Neural progenitor cell (in vitro differentiated cells): ENCODE measurements around the gene RNF144B.

Source experiments
- EZH2 ChIP-seq: fragments of 200-600 bp; sonication (generic); IDR thresholded peaks from 2 replicates; pipeline ENCODE4 v1.6.1; 2017; ENCODE audit warnings: antibody characterized with exemption, mild to moderate bottlenecking, moderate library complexity
- EZH2phosphoT487 ChIP-seq: fragments of 200-600 bp; sonication (generic); IDR thresholded peaks from 2 replicates; pipeline ENCODE4 v1.6.1; 2017; ENCODE audit warnings: antibody characterized with exemption
- TF ChIP-seq, protein P1 (sequence below): fragments of 200-600 bp; sonication (generic); IDR thresholded peaks from 2 replicates; pipeline ENCODE4 v1.5.1; 2017; ENCODE audit warnings: antibody characterized with exemption, mild to moderate bottlenecking

DNA sequence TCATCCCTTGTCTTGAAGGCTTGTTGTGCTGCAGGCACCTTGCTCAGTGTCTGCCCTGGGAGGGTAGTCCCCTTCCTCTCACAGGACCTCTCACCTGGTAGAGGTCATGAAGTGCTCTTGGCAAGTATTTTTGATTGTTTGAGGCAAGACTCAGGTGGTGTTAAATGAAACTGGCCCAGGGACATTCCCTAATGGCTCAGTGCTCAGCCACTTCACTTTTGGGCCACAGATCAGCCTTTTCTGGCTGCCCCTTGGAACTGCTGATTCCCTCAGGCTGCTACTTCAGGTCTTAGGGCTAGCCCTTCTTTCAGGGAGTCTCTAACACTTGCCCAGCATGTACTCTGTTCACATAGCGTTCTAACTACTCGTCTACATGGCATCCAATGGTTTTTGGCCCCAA, 111.3 kb downstream of the RNF144B start:
- TF ChIP-seq, protein P1, sequence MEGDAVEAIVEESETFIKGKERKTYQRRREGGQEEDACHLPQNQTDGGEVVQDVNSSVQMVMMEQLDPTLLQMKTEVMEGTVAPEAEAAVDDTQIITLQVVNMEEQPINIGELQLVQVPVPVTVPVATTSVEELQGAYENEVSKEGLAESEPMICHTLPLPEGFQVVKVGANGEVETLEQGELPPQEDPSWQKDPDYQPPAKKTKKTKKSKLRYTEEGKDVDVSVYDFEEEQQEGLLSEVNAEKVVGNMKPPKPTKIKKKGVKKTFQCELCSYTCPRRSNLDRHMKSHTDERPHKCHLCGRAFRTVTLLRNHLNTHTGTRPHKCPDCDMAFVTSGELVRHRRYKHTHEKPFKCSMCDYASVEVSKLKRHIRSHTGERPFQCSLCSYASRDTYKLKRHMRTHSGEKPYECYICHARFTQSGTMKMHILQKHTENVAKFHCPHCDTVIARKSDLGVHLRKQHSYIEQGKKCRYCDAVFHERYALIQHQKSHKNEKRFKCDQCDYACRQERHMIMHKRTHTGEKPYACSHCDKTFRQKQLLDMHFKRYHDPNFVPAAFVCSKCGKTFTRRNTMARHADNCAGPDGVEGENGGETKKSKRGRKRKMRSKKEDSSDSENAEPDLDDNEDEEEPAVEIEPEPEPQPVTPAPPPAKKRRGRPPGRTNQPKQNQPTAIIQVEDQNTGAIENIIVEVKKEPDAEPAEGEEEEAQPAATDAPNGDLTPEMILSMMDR, result no peak
- TF ChIP-seq EZH2 (no peak), EZH2phosphoT487 (no peak)
